HFF-Myc (cell line): ENCODE results near the gene CNDP1.

Experiments
- DNase-seq: peaks from one replicate; pipeline ENCODE4 v3.0.0-alpha.2; 2011; ENCODE audit warnings: low read depth; ENCODE audit errors: extremely low read depth
- H3K4me3 ChIP-seq: replicated peaks from 2 replicates; pipeline ENCODE4 v1.5.1; 2011; ENCODE audit warnings: low read depth, mild to moderate bottlenecking, control low read depth, low read length
- TF ChIP-seq, protein P1 (sequence below): IDR thresholded peaks from 2 replicates; pipeline ENCODE4 v1.5.1; 2012; ENCODE audit warnings: mild to moderate bottlenecking, low read depth, low read length, control low read depth; ENCODE audit errors: missing control alignments

The CNDP1 gene

GRCh38 chr18:74506448-74507084, 27.7 kb upstream of the CNDP1 start:
- no peak for DNase-seq
- TF ChIP-seq, protein P1, sequence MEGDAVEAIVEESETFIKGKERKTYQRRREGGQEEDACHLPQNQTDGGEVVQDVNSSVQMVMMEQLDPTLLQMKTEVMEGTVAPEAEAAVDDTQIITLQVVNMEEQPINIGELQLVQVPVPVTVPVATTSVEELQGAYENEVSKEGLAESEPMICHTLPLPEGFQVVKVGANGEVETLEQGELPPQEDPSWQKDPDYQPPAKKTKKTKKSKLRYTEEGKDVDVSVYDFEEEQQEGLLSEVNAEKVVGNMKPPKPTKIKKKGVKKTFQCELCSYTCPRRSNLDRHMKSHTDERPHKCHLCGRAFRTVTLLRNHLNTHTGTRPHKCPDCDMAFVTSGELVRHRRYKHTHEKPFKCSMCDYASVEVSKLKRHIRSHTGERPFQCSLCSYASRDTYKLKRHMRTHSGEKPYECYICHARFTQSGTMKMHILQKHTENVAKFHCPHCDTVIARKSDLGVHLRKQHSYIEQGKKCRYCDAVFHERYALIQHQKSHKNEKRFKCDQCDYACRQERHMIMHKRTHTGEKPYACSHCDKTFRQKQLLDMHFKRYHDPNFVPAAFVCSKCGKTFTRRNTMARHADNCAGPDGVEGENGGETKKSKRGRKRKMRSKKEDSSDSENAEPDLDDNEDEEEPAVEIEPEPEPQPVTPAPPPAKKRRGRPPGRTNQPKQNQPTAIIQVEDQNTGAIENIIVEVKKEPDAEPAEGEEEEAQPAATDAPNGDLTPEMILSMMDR = no peak
- no peak overlapping the region for H3K4me3 ChIP-seq

DNA sequence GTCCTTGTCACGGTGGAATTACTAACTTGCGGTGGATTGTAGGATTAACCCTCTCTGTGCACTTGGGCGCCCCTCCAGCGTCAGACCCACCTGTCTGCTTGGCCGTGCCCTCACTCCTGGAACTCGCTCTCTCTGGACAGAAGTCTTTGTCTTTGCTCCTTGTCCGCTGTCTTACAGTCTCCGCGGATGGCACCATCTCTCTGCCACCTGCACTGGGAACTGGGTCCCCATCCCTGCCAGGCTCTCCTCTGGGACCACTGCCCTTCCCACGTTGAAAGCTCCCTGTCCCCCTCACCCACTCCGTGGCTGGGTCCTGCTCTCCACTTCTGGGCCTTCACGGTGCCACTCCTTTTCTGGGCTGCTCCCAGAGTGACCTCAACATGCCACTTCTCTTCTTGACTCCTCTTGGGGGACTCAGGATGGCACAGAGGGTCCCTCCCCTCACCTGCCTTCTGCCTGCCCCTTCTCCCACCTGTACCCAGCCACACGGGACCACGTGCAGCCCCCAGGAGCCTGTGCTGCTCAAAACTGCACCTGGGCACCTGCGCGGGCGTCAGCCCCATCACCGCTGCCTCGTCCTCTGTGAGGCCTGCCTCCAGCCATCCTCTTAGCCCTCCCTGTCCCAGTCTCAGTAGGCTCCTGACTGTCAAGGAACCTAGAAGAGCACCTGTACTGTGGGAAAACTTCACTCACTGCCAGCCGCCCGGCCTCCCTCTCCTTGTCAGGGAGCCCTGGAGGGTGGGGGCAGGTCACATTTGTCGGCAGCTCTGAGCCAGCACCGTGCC, 27.0 kb upstream of the CNDP1 start:
- no peak overlapping the region for H3K4me3 ChIP-seq
- TF ChIP-seq, protein P1 = no peak
- no peak for DNase-seq

- DNase-seq = no peak
- H3K4me3 ChIP-seq = no peak overlapping the region
- TF ChIP-seq, protein P1 = no peak
Observed at GRCh38 chr18:74507927-74508326, 26.4 kb upstream of the CNDP1 start.

DNA sequence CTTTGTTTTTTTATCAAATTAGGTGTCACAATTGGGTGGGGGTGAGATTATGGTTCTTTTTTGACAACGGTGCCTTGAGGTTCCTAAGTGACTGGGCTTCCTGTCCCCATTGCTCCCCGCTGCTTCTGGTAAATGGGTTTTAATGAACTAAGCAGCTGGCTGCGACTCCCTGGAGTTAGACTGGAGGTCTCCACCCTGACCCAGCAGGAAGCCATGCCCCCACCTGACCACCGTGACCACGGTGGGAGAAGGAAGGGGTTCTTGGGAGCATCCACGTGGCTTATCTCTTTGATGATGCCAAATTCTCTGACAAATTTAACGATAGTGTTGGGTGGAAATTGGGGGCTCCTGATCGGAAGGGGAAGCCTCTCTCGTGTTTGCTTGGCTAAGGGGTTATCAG, 25.9 kb upstream of the CNDP1 start:
- no peak overlapping the region for H3K4me3 ChIP-seq
- TF ChIP-seq, protein P1 = no peak
- DNase-seq = no peak

- TF ChIP-seq, protein P1 = no peak
- H3K4me3 ChIP-seq = no peak overlapping the region
- no peak for DNase-seq
Observed at GRCh38 chr18:74508821-74509225, 25.5 kb upstream of the CNDP1 start.

DNA sequence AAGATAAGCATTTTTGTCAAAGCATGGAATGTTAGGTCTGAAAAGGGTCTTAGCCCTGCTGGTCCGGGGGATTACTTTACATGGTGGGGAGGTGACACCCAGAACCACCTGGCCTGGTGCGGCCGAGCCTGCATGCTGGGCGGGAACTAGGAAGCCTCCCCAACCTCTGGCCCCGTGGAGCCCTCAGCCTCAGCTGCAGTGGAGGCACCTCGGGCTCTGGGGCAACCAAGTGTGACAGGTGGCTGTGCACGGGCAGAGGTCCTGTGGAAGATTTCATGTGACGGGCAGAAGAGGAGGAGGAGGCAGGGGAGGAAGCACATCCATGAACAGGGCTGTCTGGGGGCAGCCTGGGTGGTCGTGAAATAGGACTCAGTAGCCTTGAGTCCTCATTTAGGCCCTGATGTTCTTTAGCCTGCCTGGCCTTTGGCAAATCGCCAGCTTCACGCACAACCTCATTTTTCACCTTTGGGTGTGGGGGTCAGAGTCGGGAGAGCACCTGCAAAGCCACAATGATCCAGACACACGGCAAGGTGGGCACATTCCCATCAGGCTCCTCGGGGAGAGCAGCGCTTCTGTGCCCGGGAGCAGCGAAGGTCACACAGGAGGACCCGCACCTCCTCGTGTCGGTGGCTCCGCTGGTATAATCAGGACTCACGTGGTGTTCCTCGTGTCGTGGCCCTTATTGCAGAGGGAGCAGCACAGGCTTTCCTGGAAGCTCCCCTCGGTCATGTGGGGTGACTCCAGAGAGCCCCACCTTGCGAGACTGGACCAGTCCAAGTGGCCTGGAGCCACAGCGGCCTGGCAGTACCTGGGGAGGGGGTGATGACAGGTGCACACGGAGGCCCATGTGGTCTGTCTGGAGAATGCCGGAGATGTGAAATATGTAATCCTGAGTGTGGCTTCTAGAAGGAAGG, 24.2 kb upstream of the CNDP1 start:
- TF ChIP-seq, protein P1 = no peak
- no peak for DNase-seq
- H3K4me3 ChIP-seq = no peak overlapping the region
